Measurements from ENCODE around the gene DYRK1B.

The DYRK1B gene

GRCh38 chr19:39867133-39867532, 33.2 kb upstream of the DYRK1B start:
- DNase-seq (ENCODE audit: low read depth) = no peak
- in situ Hi-C loops (cut with HindIII; ENCODE audit: low sequenced_read_pairs) = no loop called here
- no peak for TF ChIP-seq CTCF (IDR thresholded peaks at IDR 0.05; ENCODE audit: low read depth, low read length, missing control alignments)
- no peak overlapping the region for H3K4me3 ChIP-seq (ENCODE audit: low read depth, low read length)

GRCh38 chr19:39865953-39866352, 32.0 kb upstream of the DYRK1B start:
- DNase-seq (ENCODE audit: low read depth) = no peak
- H3K4me3 ChIP-seq (ENCODE audit: low read depth, low read length) = no peak overlapping the region
- in situ Hi-C loops (cut with HindIII; ENCODE audit: low sequenced_read_pairs) = no loop called here
- no peak for TF ChIP-seq CTCF (IDR thresholded peaks at IDR 0.05; ENCODE audit: low read depth, low read length, missing control alignments)

GRCh38 chr19:39865186-39865585, 31.2 kb upstream of the DYRK1B start:
- DNase-seq (ENCODE audit: low read depth) = no peak
- H3K4me3 ChIP-seq (ENCODE audit: low read depth, low read length) = no peak overlapping the region
- in situ Hi-C loops (cut with HindIII; ENCODE audit: low sequenced_read_pairs) = no loop called here
- no peak for TF ChIP-seq CTCF (IDR thresholded peaks at IDR 0.05; ENCODE audit: low read depth, low read length, missing control alignments)

GRCh38 chr19:39864118-39864517, 30.2 kb upstream of the DYRK1B start:
- TF ChIP-seq CTCF (IDR thresholded peaks at IDR 0.05; ENCODE audit: low read depth, low read length, missing control alignments) = no peak
- no peak for DNase-seq (ENCODE audit: low read depth)
- in situ Hi-C loops (cut with HindIII; ENCODE audit: low sequenced_read_pairs) = no loop called here
- no peak overlapping the region for H3K4me3 ChIP-seq (ENCODE audit: low read depth, low read length)

GRCh38 chr19:39858541-39858940, 24.6 kb upstream of the DYRK1B start:
- in situ Hi-C loops (cut with HindIII; ENCODE audit: low sequenced_read_pairs) = no loop called here
- no peak overlapping the region for H3K4me3 ChIP-seq (ENCODE audit: low read depth, low read length)
- TF ChIP-seq CTCF (IDR thresholded peaks at IDR 0.05; ENCODE audit: low read depth, low read length, missing control alignments) = no peak
- no peak for DNase-seq (ENCODE audit: low read depth)

GRCh38 chr19:39852882-39853281, 18.9 kb upstream of the DYRK1B start:
- H3K4me3 ChIP-seq (ENCODE audit: low read depth, low read length) = no peak overlapping the region
- DNase-seq (ENCODE audit: low read depth) = no peak
- in situ Hi-C loops (cut with HindIII; ENCODE audit: low sequenced_read_pairs) = no loop called here
- TF ChIP-seq CTCF (IDR thresholded peaks at IDR 0.05; ENCODE audit: low read depth, low read length, missing control alignments) = no peak

GRCh38 chr19:39850892-39851291, 16.9 kb upstream of the DYRK1B start:
- H3K4me3 ChIP-seq (ENCODE audit: low read depth, low read length) = no peak overlapping the region
- in situ Hi-C loops (cut with HindIII; ENCODE audit: low sequenced_read_pairs) = no loop called here
- DNase-seq (ENCODE audit: low read depth) = no peak
- TF ChIP-seq CTCF (IDR thresholded peaks at IDR 0.05; ENCODE audit: low read depth, low read length, missing control alignments) = no peak

Data from astrocyte of the cerebellum (primary cell).